ENCODE measurements around the gene NR6A1. TPM values are rescaled to one million over a fixed set of nuclear protein-coding genes. Genes with fewer than 3 reads are reported as not detected.

NR6A1 gene
- polyA plus RNA-seq, 1 donor from 2014 or later: 4.3 TPM

- no peaks in the 10 kb centered on the region for H3K27me3 ChIP-seq (ENCODE audit: insufficient read depth, low read depth, low read length)
- H3K79me2 ChIP-seq (replicated peaks; ENCODE audit: insufficient read depth, low read length): peaks cover 16% of the 10 kb centered on the region
- peak overlapping the region; percentile 9 for H3K4me2 ChIP-seq (ENCODE audit: low read length)
- no peak overlapping the region for H3K9ac ChIP-seq (ENCODE audit: low read length)
- peak overlapping the region; percentile 19 for H3K4me3 ChIP-seq (ENCODE audit: low read length)
- no peaks in the 10 kb centered on the region for H3K9me3 ChIP-seq (ENCODE audit: low read length)
- no peaks in the 10 kb centered on the region for H3F3A ChIP-seq (ENCODE audit: insufficient read depth, low read length, poor library complexity, severe bottlenecking)
- H2AFZ ChIP-seq (ENCODE audit: low read depth, low read length): no peak overlapping the region
- H3K36me3 ChIP-seq (ENCODE audit: insufficient read depth, low read length): no peaks in the 10 kb centered on the region
- no peak overlapping the region for H3K27ac ChIP-seq (ENCODE audit: low read length)
- H4K20me1 ChIP-seq (ENCODE audit: insufficient read depth): no peaks in the 10 kb centered on the region
- TF ChIP-seq CTCF (IDR thresholded peaks at IDR 0.05; ENCODE audit: poor library complexity, severe bottlenecking) (no peak), MXI1 (conservative IDR thresholded peaks at IDR 0.05; ENCODE audit: poor library complexity, severe bottlenecking) (no peak), POLR2AphosphoS5 (IDR thresholded peaks at IDR 0.05) (no peak)
- no peaks in the 10 kb centered on the region for H3K9me2 ChIP-seq (ENCODE audit: insufficient read depth, low read length)
These were observed 13.1 kb downstream of the NR6A1 start for GRCh38 chr9:124758061-124758460.

- H3K9me2 ChIP-seq (ENCODE audit: insufficient read depth, low read length): no peaks in the 10 kb centered on the region
- no peaks in the 10 kb centered on the region for H3K9me3 ChIP-seq (ENCODE audit: low read length)
- H3K79me2 ChIP-seq (replicated peaks; ENCODE audit: insufficient read depth, low read length): peaks cover 13% of the 10 kb centered on the region
- peak overlapping the region; percentile 19 for H3K4me3 ChIP-seq (ENCODE audit: low read length)
- H3K36me3 ChIP-seq (ENCODE audit: insufficient read depth, low read length): no peaks in the 10 kb centered on the region
- no peaks in the 10 kb centered on the region for H3K27me3 ChIP-seq (ENCODE audit: insufficient read depth, low read depth, low read length)
- H3K9ac ChIP-seq (ENCODE audit: low read length): no peak overlapping the region
- H2AFZ ChIP-seq (ENCODE audit: low read depth, low read length): no peak overlapping the region
- TF ChIP-seq TAF1 (IDR thresholded peaks at IDR 0.05; ENCODE audit: low read depth) (no peak), SMC3 (conservative IDR thresholded peaks at IDR 0.05; ENCODE audit: poor library complexity) (no peak), REST (IDR thresholded peaks at IDR 0.05; ENCODE audit: borderline replicate concordance) (no peak), RAD21 (conservative IDR thresholded peaks at IDR 0.05) (no peak), POLR2AphosphoS5 (IDR thresholded peaks at IDR 0.05) (no peak), CTCF (IDR thresholded peaks at IDR 0.05; ENCODE audit: poor library complexity, severe bottlenecking) (no peak), EP300 (conservative IDR thresholded peaks at IDR 0.05; ENCODE audit: poor library complexity, severe bottlenecking) (no peak)
- peak overlapping the region; percentile 9 for H3K4me2 ChIP-seq (ENCODE audit: low read length)
- no peak overlapping the region for H3K27ac ChIP-seq (ENCODE audit: low read length)
- no peaks in the 10 kb centered on the region for H4K20me1 ChIP-seq (ENCODE audit: insufficient read depth)
- H3F3A ChIP-seq (ENCODE audit: insufficient read depth, low read length, poor library complexity, severe bottlenecking): no peaks in the 10 kb centered on the region
These were observed 13.5 kb downstream of the NR6A1 start for GRCh38 chr9:124757616-124758015.
